Thoracic aorta (tissue), 2 donors: ENCODE results near the gene MESP1. TPM values are rescaled to one million over a fixed set of nuclear protein-coding genes. Genes with fewer than 3 reads are reported as not detected.

ENCODE experiments used
- ATAC-seq: fragments of 150-250 bp; one replicate; pipeline ENCODE4 v1.8.0; 2017; ENCODE audit warnings: low read depth; ENCODE audit not compliant: insufficient number of reproducible peaks, low FRiP score
- DNase-seq: peaks from one replicate; pipeline ENCODE4 v3.0.0-alpha.2; 2020; ENCODE audit warnings: low spot score
- H3K27ac ChIP-seq, 2 donors: fragments of 200-600 bp; sonication (generic); 1 replicate in 1 of 2; 2 replicates in 1 of 2; pipeline ENCODE4 v1.5.1; 2016; ENCODE audit warnings: mild to moderate bottlenecking in 2 of 2, moderate library complexity in 2 of 2
- H3K27me3 ChIP-seq: fragments of 200-600 bp; sonication (generic); replicated peaks from 2 replicates; pipeline ENCODE4 v1.6.0; 2016; ENCODE audit warnings: mild to moderate bottlenecking; ENCODE audit not compliant: insufficient read depth
- H3K36me3 ChIP-seq: fragments of 200-600 bp; sonication (generic); one replicate; pipeline ENCODE4 v1.5.1; 2016
- H3K4me1 ChIP-seq, 2 donors: fragments of 200-600 bp; sonication (generic); 1 replicate in 1 of 2; 2 replicates in 1 of 2; pipeline versions ENCODE4 v1.5.1 to v1.6.0; 2016; ENCODE audit warnings: low read depth in 2 of 2, mild to moderate bottlenecking in 1 of 2; ENCODE audit not compliant: control insufficient read depth in 1 of 2
- H3K4me3 ChIP-seq: fragments of 200-600 bp; sonication (generic); 2 replicates; pipeline ENCODE4 v1.5.1; 2016; ENCODE audit warnings: mild to moderate bottlenecking
- H3K9me3 ChIP-seq: fragments of 200-600 bp; sonication (generic); 2 replicates; pipeline ENCODE4 v1.5.1; 2016
- CTCF ChIP-seq: fragments of 200-600 bp; sonication (generic); IDR thresholded peaks from one replicate; pipeline ENCODE4 v1.5.1; 2019; ENCODE audit warnings: antibody characterized with exemption
- total RNA-seq, 2 donors: library from RNA; depleted of rRNA; stranded (reverse); fragments of >200 nt; gene quantifications; one replicate each; pipeline versions ENCODE4 v1.1.0 to v1.2.3, GENCODE V29; 2016

The MESP1 gene
- total RNA-seq, 2 donors from 2014 or later: 0.95 TPM; not detected in 1

- H3K27ac ChIP-seq: no peak overlapping the region
- no peak for TF ChIP-seq CTCF
- H3K4me1 ChIP-seq: peaks cover 4 to 7% of the 10 kb centered on the region in 2 donors
- H3K36me3 ChIP-seq: no peaks in the 10 kb centered on the region
- DNase-seq (no peak), ATAC-seq (no peak)
- H3K9me3 ChIP-seq: no peaks in the 10 kb centered on the region
- no peaks in the 10 kb centered on the region for H3K27me3 ChIP-seq
- H3K4me3 ChIP-seq: no peak overlapping the region
Observed at GRCh38 chr15:89745131-89745530, 5.9 kb downstream of the MESP1 start.

GRCh38 chr15:89743594-89743993 is 7.5 kb downstream of the MESP1 start:
- no peak for DNase-seq
- no peak for TF ChIP-seq CTCF
- H3K27ac ChIP-seq: no peak overlapping the region
- no peaks in the 10 kb centered on the region for H3K27me3 ChIP-seq
- H3K36me3 ChIP-seq: no peaks in the 10 kb centered on the region
- no peak overlapping the region for H3K4me3 ChIP-seq
- no peak for ATAC-seq
- no peaks in the 10 kb centered on the region for H3K4me1 ChIP-seq
- H3K9me3 ChIP-seq: no peaks in the 10 kb centered on the region

GRCh38 chr15:89743011-89743410 is 8.0 kb downstream of the MESP1 start:
- Histone ChIP-seq H3K36me3 (no peaks in the 10 kb centered on the region), H3K4me3 (no peak overlapping the region), H3K27ac (no peak overlapping the region), H3K27me3 (no peaks in the 10 kb centered on the region), H3K9me3 (no peaks in the 10 kb centered on the region), H3K4me1 (no peaks in the 10 kb centered on the region)
- DNase-seq (no peak), ATAC-seq (no peak)
- no peak for TF ChIP-seq CTCF

- no peaks in the 10 kb centered on the region for H3K9me3 ChIP-seq
- no peak overlapping the region for H3K27ac ChIP-seq
- peak; percentile 35 for ATAC-seq
- no peak for DNase-seq
- TF ChIP-seq CTCF: peak; percentile 94
- H3K4me1 ChIP-seq: no peaks in the 10 kb centered on the region
- no peak overlapping the region for H3K4me3 ChIP-seq
- H3K36me3 ChIP-seq: no peaks in the 10 kb centered on the region
- H3K27me3 ChIP-seq: no peaks in the 10 kb centered on the region
Observed at GRCh38 chr15:89740137-89740536, 10.9 kb downstream of the MESP1 start.

- Histone ChIP-seq H3K4me1 (no peaks in the 10 kb centered on the region), H3K27me3 (no peaks in the 10 kb centered on the region), H3K36me3 (no peaks in the 10 kb centered on the region), H3K9me3 (no peaks in the 10 kb centered on the region), H3K27ac (no peak overlapping the region), H3K4me3 (no peak overlapping the region)
- DNase-seq (no peak), ATAC-seq (no peak)
- TF ChIP-seq CTCF: no peak
Observed at GRCh38 chr15:89735773-89736172, 15.3 kb downstream of the MESP1 start.
